K562 (cell line): Measurements from ENCODE around the gene POU3F1. TPM values are rescaled to one million over a fixed set of nuclear protein-coding genes. Genes with fewer than 3 reads are reported as not detected.

ENCODE experiments used
- BACH1 ChIP-seq: fragments of 200-800 bp; sonication (Bioruptor generic); IDR thresholded peaks from 2 replicates; pipeline ENCODE4 v1.6.1; 2016; ENCODE audit warnings: missing genetic modification characterization, missing compliant biosample characterization
- HDAC1 ChIP-seq, 2 experiments: fragments of 450-650 bp; IDR thresholded peaks; 2 replicates each; pipeline ENCODE4 v1.6.1; 2016 to 2017; ENCODE audit warnings: inconsistent platforms in 1 of 2, mild to moderate bottlenecking in 1 of 2, moderate library complexity in 1 of 2
- HDGF ChIP-seq: fragments of 450-650 bp; IDR thresholded peaks from 2 replicates; pipeline ENCODE4 v1.6.1; 2016
- L3MBTL2 ChIP-seq: fragments of 450-650 bp; IDR thresholded peaks from 2 replicates; pipeline ENCODE4 v1.6.1; 2016; ENCODE audit warnings: mild to moderate bottlenecking, moderate library complexity
- MCM2 ChIP-seq: fragments of 450-650 bp; IDR thresholded peaks from 2 replicates; pipeline ENCODE4 v1.6.1; 2017; ENCODE audit warnings: low read depth, mild to moderate bottlenecking
- MGA ChIP-seq: fragments of 450-650 bp; IDR thresholded peaks from 2 replicates; pipeline ENCODE4 v1.6.1; 2016; ENCODE audit warnings: mild to moderate bottlenecking, moderate library complexity
- NKRF ChIP-seq: fragments of 450-650 bp; IDR thresholded peaks from 2 replicates; pipeline ENCODE4 v1.6.1; 2016; ENCODE audit warnings: borderline replicate concordance
- NR1H2 ChIP-seq: sonication (generic); formaldehyde crosslinking; IDR thresholded peaks from 2 replicates; pipeline ENCODE4 v1.4.0; 2020; ENCODE audit warnings: mild to moderate bottlenecking, missing genetic modification reagents
- NR2C1 ChIP-seq, 2 experiments: fragments of 450-650 bp; IDR thresholded peaks; 2 replicates each; pipeline ENCODE4 v1.6.1; 2017; ENCODE audit warnings: mild to moderate bottlenecking in 2 of 2, antibody characterized with exemption in 1 of 2, inconsistent platforms in 1 of 2, missing compliant biosample characterization in 1 of 2, missing genetic modification characterization in 1 of 2
- PTRF ChIP-seq: fragments of 450-650 bp; IDR thresholded peaks from 2 replicates; pipeline ENCODE4 v1.6.1; 2016; ENCODE audit warnings: mild to moderate bottlenecking, missing genetic modification characterization, missing compliant biosample characterization
- RAD21 ChIP-seq, 2 experiments: fragments of 250-450 bp in 1 of 2; fragments of 450-650 bp in 1 of 2; sonication (Bioruptor Pico) in 1 of 2; formaldehyde crosslinking in 1 of 2; IDR thresholded peaks in 1 of 2; conservative IDR thresholded peaks in 1 of 2; 2 replicates each; pipeline versions ENCODE4 v1.4.0 to v1.8.0; 2020 to 2022; ENCODE audit warnings: mild to moderate bottlenecking in 2 of 2, moderate library complexity in 1 of 2
- RBM14 ChIP-seq: fragments of 200-400 bp; formaldehyde crosslinking; IDR thresholded peaks from 2 replicates; pipeline ENCODE4 v1.6.1; 2018; ENCODE audit warnings: low read depth, mild to moderate bottlenecking, low read length, moderate library complexity, borderline replicate concordance; ENCODE audit not compliant: insufficient read depth
- TAF9B ChIP-seq: fragments of 450-650 bp; IDR thresholded peaks from 2 replicates; pipeline ENCODE4 v1.6.1; 2018; ENCODE audit warnings: mild to moderate bottlenecking; ENCODE audit not compliant: partially characterized antibody
- THRAP3 ChIP-seq: fragments of 450-650 bp; IDR thresholded peaks from 2 replicates; pipeline ENCODE4 v1.6.1; 2016; ENCODE audit warnings: mild to moderate bottlenecking, inconsistent platforms, borderline replicate concordance
- ZNF24 ChIP-seq: fragments of 450-650 bp; IDR thresholded peaks from 2 replicates; pipeline ENCODE4 v1.6.1; 2016
- ZNF696 ChIP-seq: fragments of 250-450 bp; sonication (Bioruptor Pico); conservative IDR thresholded peaks from 2 replicates; pipeline ENCODE4 v1.4.0; 2020; ENCODE audit warnings: mild to moderate bottlenecking, moderate library complexity
- polyA plus RNA-seq, 8 experiments: library from polyadenylated mRNA; depleted of rRNA in 4 of 8; stranded (reverse) in 5 of 8; unstranded in 3 of 8; fragments of >200 nt; fragmentation: Nextera tagmentation in 2 of 8; fragmentation: Illumina TruSeq in 1 of 8; extraction: Ambion mirVana in 2 of 8; extraction: Trizol in 1 of 8; gene quantifications; 2 replicates each; pipeline versions ENCODE4 v1.2.1 to v1.2.3, GENCODE V29; 2011 to 2014; ENCODE audit warnings: inconsistent platforms in 1 of 8, missing spikeins in 1 of 8
- total RNA-seq, 7 experiments: library from RNA; depleted of rRNA in 6 of 7; stranded (reverse); fragments of >200 nt in 6 of 7; fragmentation: Illumina TruSeq in 2 of 7; extraction: Trizol in 2 of 7; gene quantifications; 2 replicates each; pipeline versions ENCODE4 v1.2.1 to v1.2.3, GENCODE V29; 2011 to 2021; ENCODE audit warnings: low replicate concordance in 1 of 7

Gene POU3F1
- total and polyA plus RNA-seq, 9 of the 15 experiments (the other 6 are each of a cell fraction or from before 2014, with no cell fraction given), result 0.09 TPM; not detected in 8

- TF ChIP-seq NKRF, result 0 out of 2 replicates have a peak, but pooled peaks have one; percentile 10
- TF ChIP-seq RAD21 (CRISPR knock-in tag; conservative IDR thresholded peaks at IDR 0.05 in 1 of 2, IDR thresholded peaks at IDR 0.05 in 1 of 2), result no peak
- no peak for TF ChIP-seq ZNF696 (CRISPR knock-in tag)
- TF ChIP-seq NR1H2, result 0 out of 2 replicates have a peak, but pooled peaks have one; percentile 64
- peak; percentile 11; the same call in 1 of the 2 replicates for TF ChIP-seq ZNF24
- peak; percentile 1; the same call in 1 of the 2 replicates for TF ChIP-seq BACH1 (tag)
- no peak for TF ChIP-seq RBM14
- TF ChIP-seq MGA, result peak; percentile 31; the same call in 1 of the 2 replicates
- 0 out of 4 replicates have a peak, but pooled peaks of 1 of the 2 experiments have one; percentile 9 for TF ChIP-seq HDAC1 (IDR thresholded peaks at IDR 0.05)
- TF ChIP-seq MCM2, result no peak
- no peak for TF ChIP-seq THRAP3
- TF ChIP-seq NR2C1 (IDR thresholded peaks at IDR 0.05), result no peak
- peak; percentile 4; the same call in 1 of the 2 replicates for TF ChIP-seq NR2C1 (tag; IDR thresholded peaks at IDR 0.05)
- TF ChIP-seq TAF9B, result no peak
- no peak for TF ChIP-seq PTRF (tag)
- 0 out of 2 replicates have a peak, but pooled peaks have one; percentile 2 for TF ChIP-seq HDGF
- TF ChIP-seq L3MBTL2, result 0 out of 2 replicates have a peak, but pooled peaks have one; percentile 4
Measured at GRCh38 chr1:38009841-38010180, 36.8 kb downstream of the POU3F1 start (continued).
